HG02840 (cell line): ENCODE data around the gene RCSD1.
A peak's percentile ranks its signal among the peaks of the same experiment; 100 is the strongest.

Source experiments
- ATAC-seq: cut with Tn5 transposase; IDR thresholded peaks from one replicate; pipeline ENCODE4 v1.9.1; 2021; ENCODE audit warnings: mild to moderate bottlenecking, moderate library complexity, moderate number of reproducible peaks; ENCODE audit not compliant: unreplicated experiment, low FRiP score

The RCSD1 gene

GRCh38 chr1:167617153-167618147 lies 12.6 kb upstream of the RCSD1 start:
- ATAC-seq, result no peak

- no peak for ATAC-seq
Measured at GRCh38 chr1:167618366-167618765, 11.7 kb upstream of the RCSD1 start.

- ATAC-seq, result no peak
Measured at GRCh38 chr1:167618789-167619188, 11.2 kb upstream of the RCSD1 start.

- no peak for ATAC-seq
Measured at GRCh38 chr1:167620002-167620401, 10.0 kb upstream of the RCSD1 start.

- no peak for ATAC-seq
Measured at GRCh38 chr1:167621780-167622313, 8.2 kb upstream of the RCSD1 start.

GRCh38 chr1:167623951-167624350 lies 6.1 kb upstream of the RCSD1 start:
- no peak for ATAC-seq

GRCh38 chr1:167625040-167625823 lies 4.8 kb upstream of the RCSD1 start:
- ATAC-seq, result no peak

GRCh38 chr1:167627615-167627864 lies 2.5 kb upstream of the RCSD1 start:
- peak; percentile 15 for ATAC-seq

- ATAC-seq, result peak; percentile 54
Measured at GRCh38 chr1:167627865-167628641, 2.0 kb upstream of the RCSD1 start.

GRCh38 chr1:167628741-167629515 lies 1.1 kb upstream of the RCSD1 start:
- no peak for ATAC-seq

GRCh38 chr1:167630568-167631385 lies 745 bp downstream of the RCSD1 start:
- no peak for ATAC-seq

GRCh38 chr1:167631386-167631935 lies 1.4 kb downstream of the RCSD1 start:
- no peak for ATAC-seq

- no peak for ATAC-seq
Measured at GRCh38 chr1:167631936-167632614, 2.0 kb downstream of the RCSD1 start.

GRCh38 chr1:167633258-167633944 lies 3.4 kb downstream of the RCSD1 start:
- no peak for ATAC-seq

- no peak for ATAC-seq
Measured at GRCh38 chr1:167634435-167634834, 4.4 kb downstream of the RCSD1 start.

GRCh38 chr1:167635156-167635648 lies 5.2 kb downstream of the RCSD1 start:
- no peak for ATAC-seq

- no peak for ATAC-seq
Measured at GRCh38 chr1:167635941-167636340, 5.9 kb downstream of the RCSD1 start.
